Osteoblast (primary cell): ENCODE results near the gene SH3GLB2. TPM values are rescaled to one million over a fixed set of nuclear protein-coding genes. Genes with fewer than 3 reads are reported as not detected.

Experiments
- DNase-seq: peaks from one replicate; pipeline ENCODE4 v3.0.0; 2011; ENCODE audit warnings: low spot score, mixed read lengths; ENCODE audit not compliant: insufficient read length; ENCODE audit errors: missing footprints
- H2AFZ ChIP-seq: 2 replicates; pipeline ENCODE4 v1.6.0; 2011; ENCODE audit warnings: mild to moderate bottlenecking, low read length
- H3K27ac ChIP-seq: 2 replicates; pipeline ENCODE4 v1.5.1; 2011; ENCODE audit warnings: mild to moderate bottlenecking, low read depth, low read length, moderate library complexity
- H3K27me3 ChIP-seq: 2 replicates; pipeline ENCODE4 v1.6.0; 2012; ENCODE audit warnings: mild to moderate bottlenecking, control low read depth, inconsistent platforms, low read length, moderate library complexity; ENCODE audit not compliant: insufficient read depth
- H3K36me3 ChIP-seq: 2 replicates; pipeline ENCODE4 v1.5.1; 2011; ENCODE audit warnings: mild to moderate bottlenecking, low read length, control low read depth, moderate library complexity; ENCODE audit not compliant: insufficient read depth
- H3K4me1 ChIP-seq: 2 replicates; pipeline ENCODE4 v1.5.1; 2011; ENCODE audit warnings: mild to moderate bottlenecking, low read length, control low read depth, moderate library complexity; ENCODE audit not compliant: insufficient read depth
- H3K4me2 ChIP-seq: 2 replicates; pipeline ENCODE4 v1.6.0; 2011; ENCODE audit warnings: mild to moderate bottlenecking, low read length; ENCODE audit not compliant: insufficient read depth
- H3K4me3 ChIP-seq: fragments of 200-600 bp; sonication (generic); 3 replicates; pipeline ENCODE4 v1.5.1; 2012; ENCODE audit warnings: mild to moderate bottlenecking, low read length, inconsistent platforms; ENCODE audit not compliant: insufficient read depth
- H3K79me2 ChIP-seq: 2 replicates; pipeline ENCODE4 v1.6.0; 2012; ENCODE audit warnings: mild to moderate bottlenecking, low read length, control low read depth, inconsistent platforms; ENCODE audit not compliant: insufficient read depth
- H3K9me3 ChIP-seq: 2 replicates; pipeline ENCODE4 v1.5.1; 2011; ENCODE audit warnings: low read depth, low read length, control low read depth
- H4K20me1 ChIP-seq: 2 replicates; pipeline ENCODE4 v1.6.0; 2012; ENCODE audit warnings: mild to moderate bottlenecking, low read length, control low read depth; ENCODE audit not compliant: insufficient read depth
- CTCF ChIP-seq: IDR thresholded peaks from 2 replicates; pipeline ENCODE4 v1.5.1; 2011; ENCODE audit warnings: mild to moderate bottlenecking, low read depth, low read length, moderate library complexity; ENCODE audit errors: extremely low read depth
- total RNA-seq: library from RNA; depleted of rRNA; stranded (reverse); fragments of >200 nt; gene quantifications from 2 replicates; pipeline ENCODE4 v1.2.3, GENCODE V29; 2012

SH3GLB2 gene
- total RNA-seq, 1 donor: 37.3 TPM

DNA sequence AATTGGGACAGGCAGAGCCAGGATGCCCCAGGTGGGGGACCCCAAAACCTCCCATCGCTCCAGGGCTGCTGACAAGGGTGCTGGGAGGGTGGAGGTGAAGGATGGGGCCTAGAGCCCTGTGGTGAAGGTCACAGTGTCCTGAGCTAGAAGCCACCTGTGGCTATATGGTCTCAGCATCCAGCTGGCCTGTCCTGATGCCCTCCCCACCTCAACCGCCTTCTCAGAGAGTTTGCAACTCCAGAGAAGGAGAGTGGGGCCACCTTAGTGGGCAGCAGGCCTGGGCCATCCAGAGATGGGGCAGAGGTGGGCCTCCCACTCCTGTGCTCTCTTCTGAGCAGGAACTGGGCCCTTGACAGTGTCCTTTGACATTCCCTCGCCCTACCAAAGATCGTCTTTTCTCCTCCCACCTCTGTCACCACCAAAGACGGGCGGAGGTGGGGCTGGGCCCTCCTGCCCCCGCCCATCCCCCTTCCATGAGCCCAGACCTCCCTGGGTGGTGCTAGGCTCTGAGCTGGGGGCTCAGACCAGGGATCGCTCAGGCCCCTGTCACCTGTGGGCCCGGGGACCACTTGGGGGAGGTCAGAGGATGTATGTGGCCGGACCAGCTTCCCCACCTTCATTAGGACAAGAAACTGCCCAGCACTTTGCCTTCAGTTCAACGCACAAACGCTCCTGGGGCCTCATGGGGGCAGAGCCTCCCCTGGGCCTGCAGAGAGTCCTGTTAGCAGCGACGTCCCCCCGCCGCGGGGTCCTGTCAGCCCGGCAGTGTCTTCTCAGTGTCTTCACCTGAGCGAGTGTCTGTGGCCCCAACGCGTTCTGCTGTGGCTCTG is 42.8 kb upstream of the SH3GLB2 start:
- no peaks in the 10 kb centered on the region for H3K79me2 ChIP-seq
- H3K4me1 ChIP-seq: no peaks in the 10 kb centered on the region
- peak; percentile 62 for DNase-seq
- H3K4me3 ChIP-seq: no peak overlapping the region
- H3K4me2 ChIP-seq: no peak overlapping the region
- no peak overlapping the region for H3K27ac ChIP-seq
- no peaks in the 10 kb centered on the region for H3K27me3 ChIP-seq
- no peaks in the 10 kb centered on the region for H4K20me1 ChIP-seq
- TF ChIP-seq CTCF: no peak
- no peak overlapping the region for H2AFZ ChIP-seq
- peaks cover 10% of the 10 kb centered on the region for H3K36me3 ChIP-seq
- H3K9me3 ChIP-seq: no peaks in the 10 kb centered on the region

GRCh38 chr9:129069862-129070641 is 41.9 kb upstream of the SH3GLB2 start:
- Histone ChIP-seq H3K27ac (no peak overlapping the region), H3K79me2 (no peaks in the 10 kb centered on the region), H4K20me1 (no peaks in the 10 kb centered on the region), H3K27me3 (no peaks in the 10 kb centered on the region), H3K4me1 (no peaks in the 10 kb centered on the region), H3K9me3 (no peaks in the 10 kb centered on the region), H3K4me2 (no peak overlapping the region), H3K4me3 (no peak overlapping the region), H2AFZ (no peak overlapping the region), H3K36me3 (peaks cover 14% of the 10 kb centered on the region)
- DNase-seq: peak; percentile 53
- TF ChIP-seq CTCF: no peak

DNA sequence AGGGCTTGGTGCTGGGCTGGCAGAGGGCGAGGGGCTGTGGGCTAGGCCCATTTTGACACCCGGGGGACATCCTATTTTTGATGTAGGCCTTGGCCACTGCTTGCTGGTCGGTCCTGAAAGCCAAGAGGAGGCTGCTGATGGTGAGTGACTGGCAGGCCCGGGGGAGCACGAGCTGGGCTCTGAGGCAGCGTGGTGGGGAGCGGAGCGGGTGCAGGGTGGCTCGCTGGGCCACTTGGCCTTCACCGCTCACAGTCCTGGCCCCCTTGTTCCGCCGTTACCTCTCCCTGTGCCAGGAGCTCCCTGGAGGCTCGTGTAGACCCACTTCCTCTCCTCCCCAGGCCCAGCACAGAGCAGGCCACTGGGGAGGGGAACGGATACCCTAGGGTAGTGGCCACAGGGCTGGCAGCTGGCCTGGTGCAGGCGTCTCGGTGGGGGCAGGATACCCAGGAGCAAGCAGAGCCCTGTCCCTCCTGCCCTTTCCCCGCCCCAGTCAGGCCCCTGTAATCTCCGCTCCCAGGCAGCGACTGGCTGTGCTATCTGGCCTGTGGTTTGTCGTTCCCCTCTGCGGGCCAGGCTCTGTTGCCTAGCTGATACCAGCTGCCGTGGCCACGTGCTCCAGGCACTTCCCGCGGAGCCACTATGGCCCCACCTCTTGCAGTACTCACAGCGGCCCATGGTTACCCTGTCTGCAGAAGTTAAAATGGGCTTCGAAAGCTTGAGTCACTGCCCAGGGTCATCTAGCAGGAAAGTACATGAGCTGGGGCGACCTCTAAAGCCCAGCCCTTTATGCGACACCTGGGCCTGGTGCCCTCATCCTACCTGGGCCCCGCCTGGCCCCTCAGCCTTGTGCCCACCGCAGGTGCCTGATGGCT is 41.1 kb upstream of the SH3GLB2 start:
- H3K9me3 ChIP-seq: no peaks in the 10 kb centered on the region
- DNase-seq: peak; percentile 45
- TF ChIP-seq CTCF: no peak
- H2AFZ ChIP-seq: no peak overlapping the region
- H3K36me3 ChIP-seq: peaks cover 14% of the 10 kb centered on the region
- H4K20me1 ChIP-seq: no peaks in the 10 kb centered on the region
- H3K79me2 ChIP-seq: no peaks in the 10 kb centered on the region
- no peak overlapping the region for H3K27ac ChIP-seq
- H3K4me3 ChIP-seq: no peak overlapping the region
- H3K4me2 ChIP-seq: no peak overlapping the region
- no peaks in the 10 kb centered on the region for H3K4me1 ChIP-seq
- H3K27me3 ChIP-seq: no peaks in the 10 kb centered on the region
